CD4-positive, alpha-beta T cell treated with Interleukin-4 for 4 hours (primary cell): ENCODE data around the gene LHFPL2.

ENCODE experiments used
- DNase-seq: peaks from one replicate; pipeline ENCODE4 v3.0.0-alpha.2; 2020

Gene LHFPL2

DNA sequence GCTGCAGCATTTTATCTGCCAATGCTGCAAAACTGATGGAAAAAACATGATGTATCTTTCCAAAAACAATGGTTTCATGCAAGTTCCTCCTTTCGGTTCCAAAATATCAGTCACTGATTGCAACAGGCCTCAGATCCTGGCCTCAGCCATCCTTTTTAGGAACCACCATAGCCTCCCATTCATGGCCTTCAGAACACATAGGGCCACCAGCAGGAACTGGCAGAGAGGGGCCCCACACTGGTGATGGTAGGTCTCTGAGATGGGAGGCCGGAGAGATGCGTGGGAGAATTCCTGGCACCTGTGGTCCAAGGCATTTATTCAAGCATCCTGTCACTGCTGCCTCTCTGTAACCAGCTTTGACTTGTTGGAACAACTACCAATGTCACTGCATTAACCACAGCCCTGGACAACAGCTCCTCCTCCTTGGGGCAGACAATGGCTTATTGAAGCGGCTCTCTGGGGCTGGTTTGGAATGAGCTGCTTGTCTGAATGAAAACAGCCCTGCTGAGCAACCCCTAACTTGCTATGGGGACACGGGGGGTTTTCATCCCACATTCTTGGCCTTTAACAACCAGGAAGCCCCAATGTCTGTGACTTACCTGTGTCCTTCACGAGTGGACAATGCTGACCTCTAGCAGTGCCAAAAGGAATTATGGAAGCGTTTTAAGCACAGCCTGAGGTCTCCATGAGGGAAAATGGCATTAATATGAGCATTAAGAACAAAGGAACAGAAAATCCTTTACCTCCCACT is 108.1 kb downstream of the LHFPL2 start:
- DNase-seq, result no peak

DNA sequence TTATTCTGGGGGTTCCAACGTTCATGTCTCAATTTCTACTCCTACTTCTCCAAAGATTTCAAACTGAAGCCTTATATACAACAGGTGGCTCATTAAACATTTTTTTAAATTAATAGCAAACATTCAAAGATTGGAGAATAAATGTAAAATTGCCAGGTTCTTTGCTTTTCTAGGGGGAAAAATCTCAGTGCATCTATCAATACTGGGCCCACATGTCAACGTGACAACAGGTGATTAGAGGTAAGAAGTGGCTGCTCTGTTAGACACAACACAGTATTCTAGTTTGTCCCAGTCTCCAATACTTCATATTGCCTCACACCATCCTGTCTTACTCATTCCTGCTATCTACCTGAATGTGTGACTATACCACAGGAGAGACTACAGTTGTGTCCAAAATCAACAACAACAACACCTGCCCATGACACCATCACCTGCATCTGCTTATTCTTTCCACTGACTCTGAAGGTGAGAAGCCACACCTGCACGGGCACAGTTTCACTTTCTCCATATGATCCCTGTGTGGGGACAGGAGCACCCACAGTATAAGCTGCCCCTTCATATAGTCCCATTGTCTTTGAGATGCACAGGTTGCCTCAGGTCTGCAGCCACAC is 110.2 kb downstream of the LHFPL2 start:
- no peak for DNase-seq

DNA sequence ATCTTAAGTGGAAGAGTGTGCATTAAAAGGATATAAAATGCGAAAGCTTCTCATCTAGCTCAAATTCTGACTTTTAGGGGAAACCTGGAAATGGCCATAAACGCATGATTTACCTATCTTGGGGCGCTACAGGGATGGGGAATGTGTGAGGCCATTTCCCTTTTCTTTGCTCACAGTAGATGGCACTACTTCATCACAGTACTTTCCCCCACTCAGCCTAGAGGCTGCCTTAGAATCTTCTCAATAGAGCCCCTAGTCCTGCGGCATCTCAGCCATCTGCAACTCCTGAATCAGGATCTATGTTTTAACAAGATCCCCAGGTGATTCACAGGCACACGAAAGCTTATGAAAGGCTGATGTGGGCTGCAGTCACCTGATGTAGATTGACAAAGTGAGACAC is 110.8 kb downstream of the LHFPL2 start:
- no peak for DNase-seq

DNA sequence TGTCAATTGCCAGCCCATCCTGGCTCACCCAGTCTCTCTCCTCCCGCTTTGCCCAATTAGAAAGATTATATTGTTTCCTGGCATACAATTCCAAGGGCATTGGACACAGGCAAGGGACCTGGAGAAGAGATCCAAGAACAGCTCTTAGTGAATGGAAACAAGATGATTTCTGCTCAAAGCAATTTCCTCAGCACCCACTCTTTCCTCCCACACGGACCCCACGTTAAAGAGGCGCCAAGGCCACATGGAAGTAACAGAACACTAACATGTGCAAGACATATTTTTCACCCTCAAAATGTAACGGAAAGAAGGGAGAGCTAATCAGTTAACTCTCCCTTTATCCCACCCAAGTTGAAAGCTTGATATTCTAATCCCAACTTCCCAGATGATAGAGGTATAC is 111.2 kb downstream of the LHFPL2 start:
- no peak for DNase-seq

DNA sequence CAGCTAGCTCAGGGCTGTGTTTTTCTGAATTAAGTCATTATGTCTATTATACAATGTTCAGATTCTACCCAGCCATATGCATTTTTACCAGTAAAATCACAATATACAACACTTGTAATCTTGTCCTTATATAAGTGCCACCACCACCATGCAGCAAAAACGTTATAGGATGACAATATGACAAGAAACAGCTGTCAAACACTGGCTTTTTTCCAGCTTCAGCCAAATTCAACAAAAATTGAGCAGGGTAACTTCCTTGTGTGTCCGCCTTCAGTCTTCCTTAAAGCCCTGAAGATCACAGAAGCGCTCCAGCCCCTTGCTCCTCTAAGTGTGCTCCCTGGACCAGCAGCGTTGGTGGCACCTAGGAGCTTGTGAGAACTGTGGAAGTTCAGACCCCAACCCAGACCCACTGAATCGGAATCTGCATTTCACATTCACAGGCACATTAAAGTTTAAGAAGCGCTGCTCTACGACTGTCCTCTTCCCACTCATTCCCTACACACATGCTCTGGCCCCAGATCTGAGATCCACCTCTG is 111.8 kb downstream of the LHFPL2 start:
- DNase-seq, result no peak

DNA sequence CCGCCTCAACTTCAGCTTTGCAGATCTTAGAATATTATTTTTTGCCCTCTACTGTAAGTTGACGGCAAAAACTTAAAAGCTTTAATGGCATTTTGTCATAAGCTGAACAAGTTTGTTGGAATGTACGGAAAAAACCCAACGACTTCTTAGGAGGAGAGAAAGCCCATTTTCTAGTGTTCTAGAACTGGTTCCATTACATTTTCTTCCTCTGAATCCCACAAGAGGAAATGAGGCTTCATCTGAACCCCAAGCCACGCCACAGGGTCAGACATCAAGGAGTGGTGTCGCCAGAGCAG is 113.7 kb downstream of the LHFPL2 start:
- DNase-seq, result no peak

DNA sequence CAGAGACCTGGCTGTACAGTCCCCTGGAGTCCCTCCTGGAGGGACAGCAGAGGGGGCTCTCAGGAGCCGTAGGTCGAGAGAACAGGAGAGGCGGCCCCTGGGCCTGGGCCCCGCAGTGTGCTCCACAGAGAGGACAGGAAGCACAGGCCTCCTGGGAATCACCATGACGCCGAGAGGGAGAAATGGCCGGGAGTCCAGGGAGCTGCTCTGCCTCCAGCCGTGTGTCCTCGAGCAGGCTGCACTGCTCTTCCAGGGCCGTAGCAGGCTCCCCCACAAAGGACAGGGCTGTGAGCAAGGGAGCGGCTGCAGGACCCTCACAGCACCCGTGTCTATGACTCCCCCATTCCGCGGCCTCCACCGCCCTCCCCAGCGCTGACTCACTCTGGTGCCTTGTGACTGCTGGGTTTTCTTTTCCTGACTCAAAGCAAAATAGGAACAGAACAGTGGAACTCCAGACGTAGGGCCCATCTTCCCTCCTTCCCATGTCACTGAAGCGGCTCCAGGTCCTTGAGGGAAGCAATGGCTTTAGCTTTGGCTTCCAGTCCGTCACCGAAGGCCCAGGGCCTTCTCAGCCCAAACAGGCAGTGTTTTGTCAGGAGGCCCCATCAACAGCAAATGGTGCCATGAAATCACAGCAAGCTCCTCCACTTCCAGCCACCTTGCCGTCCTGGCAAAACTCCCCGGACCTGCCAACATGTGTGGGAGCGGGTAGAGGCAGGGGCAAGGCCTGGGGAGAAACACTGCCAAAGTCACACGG is 114.2 kb downstream of the LHFPL2 start:
- DNase-seq, result no peak

DNA sequence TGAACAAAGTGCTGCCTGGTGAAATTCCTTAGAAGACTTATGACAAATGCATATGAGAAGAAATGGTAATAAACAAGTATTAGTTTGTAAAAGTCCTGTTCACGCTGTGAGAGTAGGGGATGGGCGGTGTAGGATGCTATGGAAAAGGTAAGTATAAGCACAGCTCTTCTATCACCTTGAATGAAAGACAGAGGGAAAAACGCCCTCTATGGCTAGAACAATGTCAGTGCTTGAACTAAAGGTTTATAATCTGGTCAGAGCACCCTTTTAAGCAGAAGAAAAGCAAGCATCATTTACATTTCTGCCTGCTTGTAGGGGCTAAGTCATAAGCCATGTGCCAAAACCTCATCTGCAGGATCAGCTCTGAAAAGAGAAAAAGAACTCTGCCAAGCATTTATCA is 115.2 kb downstream of the LHFPL2 start:
- no peak for DNase-seq

DNA sequence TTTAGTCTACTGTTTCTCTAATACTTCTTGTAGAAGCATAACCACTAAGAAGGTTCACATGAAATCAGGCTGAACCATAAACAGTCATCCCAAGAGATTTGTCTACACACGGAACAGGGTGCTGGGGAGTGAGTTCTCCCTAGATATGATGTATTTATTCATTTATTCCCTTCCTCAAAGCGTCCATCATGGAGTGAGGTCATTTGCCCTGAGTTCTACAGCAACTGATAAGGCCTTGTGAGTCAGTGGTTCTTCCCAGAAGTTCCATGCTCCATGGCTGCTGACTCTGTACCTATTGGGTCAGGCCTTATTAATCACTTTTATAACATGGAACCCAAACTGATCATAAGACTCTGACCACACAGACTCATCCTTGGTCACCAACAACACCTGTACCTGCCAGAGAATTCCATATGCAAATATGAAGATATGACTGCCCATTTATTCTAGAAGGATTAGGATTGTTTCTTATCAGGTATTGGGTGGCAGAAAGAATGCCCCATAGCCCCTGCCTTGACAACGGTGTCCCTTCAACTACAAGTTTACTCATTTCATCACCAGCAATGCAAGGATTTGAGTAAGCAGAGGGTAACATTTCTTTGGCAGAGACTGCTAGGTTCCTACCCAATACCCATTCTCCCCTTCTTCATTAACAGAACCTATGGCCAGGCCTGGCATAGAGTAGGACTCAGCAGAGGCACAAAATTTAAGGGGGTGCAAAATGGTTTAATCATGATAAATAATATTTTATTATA is 118.1 kb downstream of the LHFPL2 start:
- DNase-seq, result no peak

DNA sequence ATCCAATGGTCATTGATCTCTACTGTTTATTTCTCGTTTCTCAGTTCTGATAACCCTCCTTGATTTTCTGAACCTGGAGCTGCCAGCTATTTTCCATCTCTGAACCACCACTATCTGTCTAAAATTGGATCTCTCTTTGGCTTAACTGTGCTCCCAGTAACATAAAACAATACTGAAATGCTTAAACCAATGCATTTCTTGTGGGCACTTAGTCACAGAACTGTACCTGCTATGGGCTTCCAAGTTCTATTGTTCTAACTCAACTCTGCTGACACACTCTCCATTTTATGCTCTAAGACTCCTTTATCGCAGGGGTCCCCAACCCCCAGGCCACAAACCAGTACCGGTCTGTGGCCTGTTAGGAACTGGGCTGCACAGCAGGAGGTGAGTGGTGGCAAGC is 120.6 kb downstream of the LHFPL2 start:
- no peak for DNase-seq

DNA sequence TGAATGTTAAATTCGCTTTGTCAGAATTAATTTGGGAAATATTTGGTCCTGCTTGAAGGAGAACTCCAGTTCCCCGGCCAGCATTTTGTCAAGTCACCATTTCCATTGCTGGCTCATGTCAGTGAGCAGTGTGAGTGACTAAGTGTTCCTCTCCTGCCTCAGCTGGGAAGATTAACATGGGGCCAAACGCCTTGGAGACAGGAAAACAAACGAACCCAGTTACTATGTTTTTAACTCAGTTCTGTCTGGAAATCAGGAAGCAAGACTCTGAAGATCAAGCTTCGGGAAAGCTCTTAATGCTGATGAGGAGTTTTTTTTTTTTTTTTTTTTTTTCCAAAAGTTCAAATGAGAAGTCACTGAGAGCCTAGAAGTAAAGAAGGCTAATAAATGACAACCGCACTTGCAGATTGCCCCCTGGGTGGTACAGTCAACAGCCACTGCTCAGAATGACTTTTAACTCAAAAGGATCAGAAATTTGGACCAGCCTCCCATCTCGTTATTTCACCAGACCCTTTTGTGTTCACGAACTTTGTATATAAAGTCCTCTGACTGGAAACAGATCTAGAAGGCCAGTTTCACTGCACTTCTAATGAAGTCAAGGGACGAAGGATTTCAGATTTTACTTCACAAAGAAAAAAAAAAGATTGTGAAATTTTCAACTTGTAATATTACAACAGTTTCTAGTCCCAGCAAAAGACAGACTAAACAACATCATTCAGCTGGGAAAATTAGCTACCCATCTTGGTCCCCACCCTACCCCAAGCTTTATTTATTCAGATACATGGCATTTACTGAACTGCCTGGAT is 121.3 kb downstream of the LHFPL2 start:
- DNase-seq, result no peak

DNA sequence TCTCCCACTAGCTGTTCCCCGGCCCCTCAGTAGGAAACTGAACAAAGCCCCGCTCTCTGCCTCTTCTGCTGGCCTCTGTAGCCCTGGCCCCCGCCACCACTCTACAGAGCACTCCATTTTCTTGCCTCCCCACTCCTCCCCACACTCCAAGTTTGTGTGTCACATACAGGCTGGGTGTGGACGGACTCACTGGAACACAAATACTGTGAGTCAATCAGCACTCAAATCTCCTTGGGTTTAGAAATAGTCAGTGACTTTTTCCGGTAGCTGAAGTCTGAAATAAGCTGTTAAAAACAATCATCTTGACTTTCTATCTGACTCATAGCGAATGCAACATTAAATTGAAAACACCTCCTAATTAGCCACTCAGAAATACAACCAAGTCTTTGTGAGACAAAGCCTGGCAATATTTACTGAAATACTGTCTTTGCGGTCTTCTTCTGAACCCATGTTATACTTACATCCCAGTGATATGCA is 122.5 kb downstream of the LHFPL2 start:
- no peak for DNase-seq

DNA sequence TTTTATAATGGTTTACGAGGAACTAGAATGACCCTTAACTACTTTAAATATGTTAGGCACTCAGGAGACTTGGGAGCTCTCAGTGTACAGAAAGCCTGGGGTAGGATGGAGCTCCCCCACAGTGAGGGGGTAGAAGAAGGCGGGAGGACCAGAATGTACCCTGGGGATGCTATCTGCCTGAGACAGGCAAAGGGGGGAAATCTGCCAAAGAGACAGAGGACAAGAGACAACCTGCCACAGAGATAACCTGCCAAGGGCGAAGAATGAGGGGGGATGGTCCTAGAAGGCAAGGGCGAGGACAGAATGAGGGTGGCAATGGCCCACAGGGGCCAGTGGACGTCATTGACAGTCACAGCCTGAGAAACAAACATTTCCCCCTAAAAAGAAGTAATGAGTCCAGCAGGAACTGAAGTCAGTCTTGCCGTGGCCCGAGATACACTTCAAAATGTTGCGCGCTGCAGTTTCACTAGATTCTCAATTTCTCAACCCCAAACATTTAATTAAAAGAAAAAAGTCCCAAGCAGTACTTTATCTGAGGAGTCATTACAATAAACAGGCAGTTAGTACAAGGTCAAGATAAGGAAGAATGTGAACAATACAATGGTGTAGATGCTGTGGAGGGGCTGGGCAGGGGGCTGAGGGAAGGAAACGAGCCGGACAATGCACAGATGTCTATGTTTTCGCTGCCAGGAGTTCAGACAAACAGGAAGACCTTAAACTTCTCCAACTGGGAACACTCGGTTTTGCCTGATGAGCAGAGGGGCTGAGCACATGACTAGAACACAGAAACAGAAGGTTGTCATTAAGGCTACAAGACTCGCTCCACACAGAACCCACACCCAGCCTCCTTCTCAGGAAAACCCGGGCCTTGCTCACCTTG is 125.0 kb downstream of the LHFPL2 start:
- DNase-seq, result no peak

DNA sequence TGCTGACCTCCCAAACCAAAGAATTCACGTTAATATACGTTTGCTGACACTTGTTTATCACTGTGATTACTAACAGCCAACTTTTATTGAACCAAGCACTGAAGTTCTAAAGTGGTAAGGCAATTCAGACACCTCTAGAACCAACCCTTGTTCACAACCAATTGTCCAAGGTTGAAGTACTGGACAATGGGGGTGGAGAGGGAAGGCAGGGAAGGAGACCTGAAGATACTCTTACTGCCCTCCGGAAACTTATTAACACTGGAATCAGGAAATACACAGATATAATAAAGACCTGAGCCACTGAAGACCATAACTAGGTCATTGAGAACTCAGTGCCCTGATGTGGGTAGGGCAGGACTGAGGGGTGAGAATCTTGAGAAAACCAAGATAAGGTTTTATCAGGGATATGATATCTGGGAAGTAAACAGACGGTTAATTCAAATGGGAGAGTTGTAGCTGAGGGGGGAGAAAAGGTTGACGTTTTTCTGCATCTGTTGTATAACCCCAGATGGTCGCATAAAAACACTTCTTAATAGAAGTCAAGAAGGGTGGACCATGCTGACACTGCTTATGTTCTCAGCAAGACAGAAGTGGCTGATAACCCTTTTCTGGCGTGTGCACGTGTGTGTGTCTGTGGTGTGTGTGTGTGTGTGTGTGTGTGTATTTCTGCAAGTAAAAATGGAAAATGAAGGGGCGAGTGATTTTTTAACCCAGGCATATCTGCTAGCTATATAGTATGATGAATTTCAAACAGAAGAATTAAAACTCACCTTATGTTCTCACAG is 125.9 kb downstream of the LHFPL2 start:
- DNase-seq, result no peak

DNA sequence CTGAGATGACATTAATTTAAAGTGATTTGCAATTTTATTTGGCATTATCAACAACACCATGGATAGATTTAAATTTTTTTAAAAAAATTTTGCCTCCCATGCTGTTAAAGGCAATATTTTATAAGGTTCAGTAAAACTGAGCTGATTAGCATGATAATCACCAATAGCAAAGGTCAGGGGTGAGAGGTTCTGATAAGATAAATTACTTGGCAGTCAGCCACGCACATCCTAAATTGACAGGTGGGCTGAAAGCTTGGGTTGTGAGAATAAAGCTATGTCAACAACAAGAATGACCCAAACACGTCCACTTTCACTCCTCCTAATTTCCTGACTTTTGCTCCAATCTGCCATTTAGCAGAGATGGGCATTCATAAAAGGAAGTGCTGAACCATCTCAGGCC is 127.1 kb downstream of the LHFPL2 start:
- DNase-seq, result no peak

DNA sequence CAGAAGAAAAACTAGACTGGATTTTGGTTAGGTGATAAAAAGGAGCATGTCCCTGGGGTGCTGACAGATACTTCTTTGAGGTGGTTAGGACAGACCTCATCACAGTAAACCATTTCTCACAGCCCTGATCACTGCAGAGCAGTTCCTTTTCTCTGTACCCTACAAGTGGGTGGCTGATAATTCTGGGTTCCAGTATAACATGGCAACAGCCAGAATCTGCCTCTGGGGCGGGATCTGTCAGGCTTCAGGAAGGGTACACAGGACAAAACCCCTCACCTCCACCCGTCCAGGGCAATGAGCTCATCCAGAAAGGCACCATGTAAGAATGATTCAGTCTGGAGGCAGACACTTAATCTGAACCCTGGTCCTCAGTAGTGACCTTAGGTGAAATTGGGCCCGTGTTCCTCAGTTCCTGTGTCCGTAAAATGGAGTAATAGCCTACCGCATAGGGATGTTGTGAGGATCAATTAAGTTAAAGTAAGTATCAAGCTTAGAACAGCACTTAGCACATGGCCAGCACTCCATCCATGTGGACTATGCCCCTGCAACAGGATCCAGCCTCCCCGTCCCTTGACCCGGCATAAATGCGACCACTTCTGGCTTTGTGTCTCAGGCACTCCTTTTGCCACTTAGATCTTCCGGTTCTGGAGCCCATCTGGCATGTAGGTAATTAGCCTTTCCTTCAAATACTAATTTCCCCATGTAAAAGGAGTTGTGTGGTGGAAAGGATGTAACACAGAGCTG is 129.2 kb downstream of the LHFPL2 start:
- DNase-seq, result no peak

DNA sequence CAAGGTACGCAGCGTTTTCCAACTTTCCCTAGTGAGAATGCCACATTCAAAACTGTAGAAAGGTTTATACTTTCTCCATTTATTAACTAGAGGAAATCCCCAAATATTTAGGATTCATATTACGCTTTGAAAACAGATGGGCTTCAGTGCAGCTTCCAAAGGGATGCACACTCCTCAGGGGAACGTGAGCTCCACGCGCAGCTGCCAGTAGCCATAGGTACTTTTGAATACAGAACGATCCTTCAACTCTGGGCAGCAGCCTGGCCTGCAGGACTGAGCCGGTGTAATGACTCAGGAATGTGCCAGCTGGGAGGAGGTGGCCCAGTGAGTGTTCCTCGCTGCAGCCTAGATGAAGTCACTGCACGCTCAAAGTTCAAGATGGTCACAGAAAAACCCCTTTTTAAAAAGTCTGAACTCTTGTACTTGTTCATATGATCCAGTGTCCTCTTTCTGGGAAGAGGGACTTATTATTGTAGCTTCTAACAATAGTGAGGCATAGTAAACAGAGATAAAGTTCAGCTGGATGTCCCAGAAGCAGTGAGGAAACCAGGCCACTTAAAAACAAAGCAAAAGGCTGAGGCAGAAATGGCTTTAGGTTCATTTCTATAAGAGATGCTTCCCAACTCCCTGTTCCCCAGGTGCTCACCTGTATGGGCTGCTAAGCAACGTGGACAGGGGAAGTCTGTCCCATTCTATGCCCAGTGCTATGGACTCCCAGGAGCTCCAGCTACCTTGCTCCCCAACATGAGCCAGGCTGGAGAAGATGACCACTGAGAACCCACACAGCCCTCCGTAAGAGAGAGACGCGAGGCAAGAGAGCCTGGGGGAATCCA is 130.0 kb downstream of the LHFPL2 start:
- DNase-seq, result no peak

DNA sequence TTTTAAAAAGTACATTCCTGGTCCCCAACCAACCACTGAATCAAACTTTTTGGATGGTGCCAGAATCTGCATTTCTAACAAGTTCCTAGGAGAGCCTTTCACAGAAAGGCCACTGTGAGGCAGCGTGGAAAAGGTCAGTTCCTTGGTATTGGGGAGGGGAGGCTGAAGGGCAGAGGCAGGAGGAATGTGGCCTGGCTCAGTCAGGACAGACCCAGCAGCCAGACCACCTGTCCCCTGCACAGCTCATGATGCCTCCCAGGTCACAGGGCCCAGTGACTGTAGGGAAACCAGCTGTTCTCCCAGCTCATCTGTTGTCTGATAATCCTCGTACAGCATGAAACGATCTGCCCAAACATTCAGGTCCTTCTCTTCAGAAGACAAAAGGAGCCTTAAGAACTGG is 132.9 kb downstream of the LHFPL2 start:
- DNase-seq, result no peak
